ENCODE measurements around the gene MOGAT1.

The MOGAT1 gene

GRCh38 chr2:222693837-222694236 is 22.4 kb downstream of the MOGAT1 start:
- ChIA-PET POLR2A (no interaction called here), CTCF (interaction anchor here (1.2 to 7.2 kb wide), 3 partner anchors 10 to 209 kb away, joined by 4 to 52 read pairs (median 33); no protein-coding TSS in a partner anchor)
- no peak for TF ChIP-seq CTCF (IDR thresholded peaks at IDR 0.05; ENCODE audit: control extremely low read depth, extremely low read depth, low read depth, missing control alignments)
- no peak for DNase-seq (ENCODE audit: extremely low spot score)

- DNase-seq (ENCODE audit: extremely low spot score), result no peak
- ChIA-PET POLR2A (no interaction called here), CTCF (interaction anchor here (1.4 to 13.8 kb wide), 4 partner anchors 10 to 241 kb away, joined by 5 to 165 read pairs (median 30); no protein-coding TSS in a partner anchor)
- TF ChIP-seq CTCF (IDR thresholded peaks at IDR 0.05; ENCODE audit: control extremely low read depth, extremely low read depth, low read depth, missing control alignments), result no peak
These were observed 26.8 kb downstream of the MOGAT1 start for GRCh38 chr2:222698276-222698675.

GRCh38 chr2:222701233-222701632 is 29.8 kb downstream of the MOGAT1 start:
- POLR2A ChIA-PET, result no interaction called here
- DNase-seq (ENCODE audit: extremely low spot score), result no peak
- CTCF ChIA-PET, result interaction anchor here (13.8 kb wide), 1 partner anchor 13 kb away, joined by 165 read pairs; no protein-coding TSS in a partner anchor
- no peak for TF ChIP-seq CTCF (IDR thresholded peaks at IDR 0.05; ENCODE audit: control extremely low read depth, extremely low read depth, low read depth, missing control alignments)

- ChIA-PET CTCF (interaction anchor here (13.8 kb wide), 1 partner anchor 14 kb away, joined by 165 read pairs; no protein-coding TSS in a partner anchor), POLR2A (no interaction called here)
- no peak for TF ChIP-seq CTCF (IDR thresholded peaks at IDR 0.05; ENCODE audit: control extremely low read depth, extremely low read depth, low read depth, missing control alignments)
- no peak for DNase-seq (ENCODE audit: extremely low spot score)
These were observed 30.3 kb downstream of the MOGAT1 start for GRCh38 chr2:222701721-222702131.

GRCh38 chr2:222703091-222703490 is 31.6 kb downstream of the MOGAT1 start:
- TF ChIP-seq CTCF (IDR thresholded peaks at IDR 0.05; ENCODE audit: control extremely low read depth, extremely low read depth, low read depth, missing control alignments), result no peak
- no peak for DNase-seq (ENCODE audit: extremely low spot score)

GRCh38 chr2:222703886-222704285 is 32.4 kb downstream of the MOGAT1 start:
- ChIA-PET CTCF (interaction anchor here (1.0 to 13.8 kb wide), 6 partner anchors 9 to 203 kb away, joined by 3 to 165 read pairs (median 4); no protein-coding TSS in a partner anchor), POLR2A (no interaction called here)
- DNase-seq (ENCODE audit: extremely low spot score), result no peak
- TF ChIP-seq CTCF (IDR thresholded peaks at IDR 0.05; ENCODE audit: control extremely low read depth, extremely low read depth, low read depth, missing control alignments), result no peak

More at GRCh38 chr2:222703091-222703490, 31.6 kb downstream of the MOGAT1 start:
- CTCF ChIA-PET, result interaction anchor here (1.0 to 13.8 kb wide), 6 partner anchors 8 to 204 kb away, joined by 3 to 165 read pairs (median 4); no protein-coding TSS in a partner anchor
- POLR2A ChIA-PET, result no interaction called here
